Mesendoderm (in vitro differentiated cells): ENCODE results near the gene ARID5B.

ENCODE experiments used
- DNase-seq: peaks from one replicate; pipeline ENCODE4 v3.0.0; 2013
- H2AK5ac ChIP-seq: 2 replicates; pipeline ENCODE4 v1.6.1; 2013; ENCODE audit warnings: low read length, inconsistent platforms
- H2BK120ac ChIP-seq: 2 replicates; pipeline ENCODE4 v1.6.1; 2013; ENCODE audit warnings: low read depth, mild to moderate bottlenecking, low read length, moderate library complexity, mixed read lengths
- H2BK15ac ChIP-seq: replicated peaks from 2 replicates; pipeline ENCODE4 v1.6.1; 2013; ENCODE audit warnings: low read depth, mild to moderate bottlenecking, moderate library complexity
- H2BK5ac ChIP-seq: 2 replicates; pipeline ENCODE4 v1.6.1; 2013; ENCODE audit warnings: low read length, inconsistent platforms
- H3K18ac ChIP-seq: 2 replicates; pipeline ENCODE4 v1.6.1; 2013; ENCODE audit warnings: mild to moderate bottlenecking, low read length, mixed read lengths
- H3K23ac ChIP-seq: one replicate; pipeline ENCODE4 v1.6.1; 2013; ENCODE audit warnings: low read length
- H3K27ac ChIP-seq: 2 replicates; pipeline ENCODE4 v1.5.1; 2013; ENCODE audit warnings: low read depth, mild to moderate bottlenecking, inconsistent platforms, low read length, moderate library complexity
- H3K27me3 ChIP-seq: 2 replicates; pipeline ENCODE4 v1.6.1; 2013; ENCODE audit warnings: low read length, control low read depth, mild to moderate bottlenecking, inconsistent platforms; ENCODE audit not compliant: insufficient read depth, poor library complexity
- H3K36me3 ChIP-seq: 2 replicates; pipeline ENCODE4 v1.6.1; 2013; ENCODE audit warnings: low read length, inconsistent platforms; ENCODE audit not compliant: control insufficient read depth, insufficient read depth
- H3K4ac ChIP-seq: one replicate; pipeline ENCODE4 v1.6.1; 2013; ENCODE audit warnings: low read depth, mild to moderate bottlenecking, low read length, moderate library complexity
- H3K4me1 ChIP-seq: 2 replicates; pipeline ENCODE4 v1.6.1; 2013; ENCODE audit warnings: low read depth, low read length, inconsistent platforms; ENCODE audit not compliant: control insufficient read depth
- H3K4me2 ChIP-seq: 2 replicates; pipeline ENCODE4 v1.6.1; 2013; ENCODE audit warnings: low read length
- H3K4me3 ChIP-seq: 2 replicates; pipeline ENCODE4 v1.5.1; 2013; ENCODE audit warnings: mild to moderate bottlenecking, low read length
- H3K56ac ChIP-seq: one replicate; pipeline ENCODE4 v1.6.1; 2013; ENCODE audit warnings: low read length
- H3K79me1 ChIP-seq: 2 replicates; pipeline ENCODE4 v1.6.1; 2013; ENCODE audit warnings: low read length, inconsistent platforms
- H3K79me2 ChIP-seq: 2 replicates; pipeline ENCODE4 v1.6.1; 2013; ENCODE audit warnings: mild to moderate bottlenecking, low read length; ENCODE audit not compliant: control insufficient read depth, insufficient read depth
- H3K9ac ChIP-seq: 2 replicates; pipeline ENCODE4 v1.6.1; 2013; ENCODE audit warnings: low read length, inconsistent platforms
- H4K5ac ChIP-seq: one replicate; pipeline ENCODE4 v1.6.1; 2013; ENCODE audit warnings: low read length
- H4K8ac ChIP-seq: one replicate; pipeline ENCODE4 v1.6.1; 2013; ENCODE audit warnings: low read depth, mild to moderate bottlenecking, control low read depth, low read length, moderate library complexity
- WGBS: extraction: QIAGEN DNeasy Blood & Tissue Kit; methylation state at CpG from one replicate; pipeline ENCODE4 v1.1.7; 2013; ENCODE audit warnings: low lambda C conversion rate, missing lambda C conversion rate; ENCODE audit not compliant: insufficient coverage; ENCODE audit errors: extremely low coverage; 5-methylcytosine and 5-hydroxymethylcytosine counted together

ARID5B gene

DNA sequence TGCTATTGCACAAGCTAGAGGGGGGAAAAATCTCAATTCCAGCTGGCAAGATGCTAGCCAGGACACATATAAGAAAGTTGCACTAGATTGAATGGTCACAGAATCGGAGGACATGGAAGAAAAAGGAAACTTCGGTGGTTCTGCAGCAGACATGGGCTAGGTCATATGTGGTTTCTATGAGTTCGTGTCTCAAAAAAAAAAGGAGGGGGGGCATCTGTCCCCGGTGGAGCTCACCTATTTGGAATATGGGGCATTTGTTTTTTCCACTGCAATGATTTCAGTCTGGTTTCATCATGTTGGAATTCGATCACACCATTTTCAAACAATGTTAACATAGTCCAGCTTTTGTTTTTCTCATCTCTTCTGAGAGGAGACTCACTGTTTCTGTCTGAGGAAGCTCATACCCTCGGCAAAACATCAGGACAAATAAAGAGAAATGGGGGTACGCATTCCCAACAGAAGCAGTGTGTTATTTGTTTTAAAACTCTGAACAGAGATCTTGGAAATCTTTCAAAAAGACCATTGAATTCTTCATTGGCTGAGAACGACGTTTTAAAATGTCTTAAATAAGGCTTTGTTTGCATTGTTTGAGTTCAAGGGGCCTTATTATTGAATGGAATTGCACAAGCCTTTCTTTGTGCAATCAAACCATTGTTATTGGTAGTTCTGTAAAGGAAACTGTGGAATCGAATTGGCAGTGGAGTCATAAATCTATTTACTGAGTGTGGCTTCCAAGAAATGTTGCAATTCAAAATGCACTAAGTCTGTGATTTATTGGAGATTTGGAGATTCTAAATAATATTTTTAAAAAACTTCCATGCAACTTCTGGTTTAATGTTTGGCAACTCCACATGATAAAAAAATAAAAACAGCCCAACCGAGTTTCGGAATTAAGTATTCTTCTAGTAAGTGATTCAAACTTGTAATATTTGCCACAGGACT is 194.0 kb downstream of the ARID5B start:
- H3K4me2 ChIP-seq: no peak overlapping the region
- no peak overlapping the region for H3K18ac ChIP-seq
- H2BK15ac ChIP-seq: no peak overlapping the region
- no peaks in the 10 kb centered on the region for H3K4me1 ChIP-seq
- no peaks in the 10 kb centered on the region for H3K79me1 ChIP-seq
- peak; percentile 18 for DNase-seq
- no peak overlapping the region for H3K4me3 ChIP-seq
- H2BK120ac ChIP-seq: no peak overlapping the region
- no peak overlapping the region for H3K23ac ChIP-seq
- H4K5ac ChIP-seq: no peak overlapping the region
- no peaks in the 10 kb centered on the region for H3K79me2 ChIP-seq
- H4K8ac ChIP-seq: no peak overlapping the region
- no peak overlapping the region for H2AK5ac ChIP-seq
- H3K9ac ChIP-seq: no peak overlapping the region
- WGBS: no CpG with 5 or more reads among the region's 12 CpGs
- H2BK5ac ChIP-seq: no peak overlapping the region
- no peaks in the 10 kb centered on the region for H3K27me3 ChIP-seq
- no peak overlapping the region for H3K56ac ChIP-seq
- no peak overlapping the region for H3K4ac ChIP-seq
- no peak overlapping the region for H3K27ac ChIP-seq
- H3K36me3 ChIP-seq: no peaks in the 10 kb centered on the region

DNA sequence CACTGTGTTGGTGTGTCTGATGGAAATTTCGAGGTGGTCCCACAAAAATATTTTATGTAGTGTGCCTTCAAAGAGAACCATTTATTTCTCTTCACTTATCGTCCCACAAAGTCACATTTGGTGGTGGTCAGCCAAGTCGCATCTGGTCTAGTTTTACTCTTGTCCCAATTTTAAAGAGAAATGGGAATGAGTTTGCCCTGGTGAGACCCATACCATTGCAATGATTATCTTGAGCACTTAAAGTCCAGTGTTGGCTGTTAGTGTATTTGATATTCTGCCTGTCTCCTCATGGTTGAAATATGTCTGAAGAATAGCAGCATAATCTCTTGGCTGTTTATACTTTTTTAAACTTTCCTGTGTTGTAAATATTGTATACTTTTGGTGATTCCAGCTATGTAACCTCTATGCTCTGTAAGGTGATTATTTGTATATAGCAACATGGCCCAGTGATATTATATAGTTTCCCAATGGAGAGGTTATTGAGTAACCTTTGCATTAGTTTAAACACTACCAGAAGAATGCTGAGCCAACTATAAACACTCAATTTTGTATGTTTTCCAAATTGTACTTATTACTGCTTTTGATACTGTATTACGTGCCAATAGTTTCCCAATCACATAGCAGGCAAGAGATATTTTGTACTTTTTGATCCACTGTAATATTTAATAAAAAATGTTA is 194.9 kb downstream of the ARID5B start:
- H3K18ac ChIP-seq: no peak overlapping the region
- H3K56ac ChIP-seq: no peak overlapping the region
- no peak overlapping the region for H3K23ac ChIP-seq
- H3K9ac ChIP-seq: no peak overlapping the region
- no peaks in the 10 kb centered on the region for H3K79me2 ChIP-seq
- no peak overlapping the region for H2BK15ac ChIP-seq
- no peak overlapping the region for H3K4ac ChIP-seq
- H4K8ac ChIP-seq: no peak overlapping the region
- H3K27me3 ChIP-seq: no peaks in the 10 kb centered on the region
- no peak overlapping the region for H3K4me2 ChIP-seq
- no peak overlapping the region for H2BK120ac ChIP-seq
- H3K4me3 ChIP-seq: no peak overlapping the region
- DNase-seq: no peak
- H3K27ac ChIP-seq: no peak overlapping the region
- no peak overlapping the region for H2AK5ac ChIP-seq
- H3K79me1 ChIP-seq: no peaks in the 10 kb centered on the region
- WGBS: no CpG with 5 or more reads among the region's 4 CpGs
- no peak overlapping the region for H4K5ac ChIP-seq
- no peaks in the 10 kb centered on the region for H3K4me1 ChIP-seq
- H3K36me3 ChIP-seq: no peaks in the 10 kb centered on the region
- H2BK5ac ChIP-seq: no peak overlapping the region

DNA sequence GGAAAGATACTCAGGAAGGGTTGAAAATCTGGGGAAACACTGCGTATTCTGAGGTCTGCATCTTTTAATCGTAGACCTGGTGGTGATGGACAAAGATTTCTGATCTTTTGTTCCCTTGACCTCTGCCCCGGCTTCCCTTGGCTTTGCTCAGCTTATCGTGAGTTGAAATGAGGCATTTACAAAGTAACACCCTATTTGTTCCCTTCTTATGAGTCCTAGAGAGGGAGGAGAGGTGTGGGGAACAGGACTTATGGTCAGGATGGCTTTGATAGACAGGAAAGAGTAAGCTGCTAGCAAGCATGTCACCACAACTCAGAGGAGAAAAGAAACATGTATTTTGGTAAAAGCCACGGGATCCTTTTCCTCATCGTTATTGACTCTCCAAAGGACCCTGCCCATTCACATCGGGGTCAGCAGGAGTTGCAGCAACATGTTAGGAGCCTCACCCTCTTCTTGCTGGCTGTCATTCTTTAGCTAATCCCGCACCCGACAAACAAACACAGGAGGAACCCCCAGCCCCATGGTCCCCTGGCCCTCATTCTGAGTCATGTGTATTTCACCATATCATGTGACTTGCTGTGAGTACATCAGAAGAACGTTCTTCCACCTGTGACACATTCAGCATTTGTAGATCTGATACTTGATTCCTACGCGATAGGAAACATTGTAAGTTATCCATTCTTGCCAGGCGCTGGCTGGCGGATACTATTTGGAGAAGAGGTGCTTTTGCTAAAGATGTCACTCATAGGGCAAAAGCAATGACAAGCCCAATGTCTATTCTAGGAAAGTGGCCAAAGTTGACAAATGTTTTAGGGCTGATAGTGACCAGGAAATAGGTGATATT is 197.0 kb downstream of the ARID5B start:
- no peak overlapping the region for H3K4ac ChIP-seq
- H3K4me2 ChIP-seq: no peak overlapping the region
- no peak overlapping the region for H3K56ac ChIP-seq
- no peaks in the 10 kb centered on the region for H3K36me3 ChIP-seq
- no peaks in the 10 kb centered on the region for H3K79me1 ChIP-seq
- no CpG with 5 or more reads among the region's 14 CpGs for whole genome bisulfite sequencing
- H2BK15ac ChIP-seq: no peak overlapping the region
- no peak overlapping the region for H2BK120ac ChIP-seq
- no peak overlapping the region for H3K18ac ChIP-seq
- DNase-seq: no peak
- no peaks in the 10 kb centered on the region for H3K4me1 ChIP-seq
- H3K9ac ChIP-seq: no peak overlapping the region
- no peaks in the 10 kb centered on the region for H3K27me3 ChIP-seq
- no peak overlapping the region for H4K8ac ChIP-seq
- no peak overlapping the region for H3K4me3 ChIP-seq
- no peak overlapping the region for H4K5ac ChIP-seq
- H3K23ac ChIP-seq: no peak overlapping the region
- no peaks in the 10 kb centered on the region for H3K79me2 ChIP-seq
- no peak overlapping the region for H2AK5ac ChIP-seq
- no peak overlapping the region for H3K27ac ChIP-seq
- H2BK5ac ChIP-seq: no peak overlapping the region

- Histone ChIP-seq H3K27me3 (no peaks in the 10 kb centered on the region), H4K8ac (no peak overlapping the region), H3K4ac (no peak overlapping the region), H3K4me2 (no peak overlapping the region), H3K23ac (no peak overlapping the region), H2BK5ac (no peak overlapping the region), H2AK5ac (no peak overlapping the region), H3K56ac (no peak overlapping the region), H3K79me2 (no peaks in the 10 kb centered on the region), H2BK15ac (no peak overlapping the region), H3K4me3 (no peak overlapping the region), H4K5ac (no peak overlapping the region), H3K27ac (no peak overlapping the region), H3K9ac (no peak overlapping the region), H2BK120ac (no peak overlapping the region), H3K18ac (no peak overlapping the region), H3K4me1 (no peaks in the 10 kb centered on the region), H3K79me1 (no peaks in the 10 kb centered on the region), H3K36me3 (no peaks in the 10 kb centered on the region)
- no CpG with 5 or more reads among the region's 3 CpGs for WGBS
- DNase-seq: no peak
Observed at GRCh38 chr10:62099299-62099698, 197.8 kb downstream of the ARID5B start.

DNA sequence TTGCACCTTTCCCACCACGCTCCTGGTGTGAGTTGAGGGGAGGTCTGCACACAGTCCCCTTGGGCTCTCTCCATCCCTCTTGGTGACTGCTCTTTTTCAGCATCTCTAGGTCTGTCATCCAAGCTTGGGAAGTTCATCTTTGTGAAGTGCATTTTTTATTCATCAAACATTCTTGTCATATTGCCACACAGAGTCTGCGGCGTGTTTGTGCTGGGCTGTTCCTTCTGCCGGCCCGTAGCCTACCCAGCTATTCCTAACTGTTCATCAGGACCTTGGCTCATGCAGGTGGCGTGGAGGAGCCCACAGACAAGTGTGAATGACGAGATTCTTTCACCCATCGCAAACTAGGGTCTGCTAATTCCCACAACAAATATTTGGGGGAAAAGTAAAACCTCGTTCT is 202.4 kb downstream of the ARID5B start:
- no peak overlapping the region for H3K56ac ChIP-seq
- no peaks in the 10 kb centered on the region for H3K79me1 ChIP-seq
- DNase-seq: no peak
- no peak overlapping the region for H3K9ac ChIP-seq
- H3K4me3 ChIP-seq: no peak overlapping the region
- WGBS: no CpG with 5 or more reads among the region's 9 CpGs
- H3K27me3 ChIP-seq: no peaks in the 10 kb centered on the region
- H3K4ac ChIP-seq: no peak overlapping the region
- H3K23ac ChIP-seq: no peak overlapping the region
- H2AK5ac ChIP-seq: no peak overlapping the region
- H3K79me2 ChIP-seq: no peaks in the 10 kb centered on the region
- H2BK120ac ChIP-seq: no peak overlapping the region
- H2BK5ac ChIP-seq: no peak overlapping the region
- no peak overlapping the region for H2BK15ac ChIP-seq
- no peak overlapping the region for H4K8ac ChIP-seq
- no peak overlapping the region for H4K5ac ChIP-seq
- H3K36me3 ChIP-seq: no peaks in the 10 kb centered on the region
- no peak overlapping the region for H3K27ac ChIP-seq
- no peak overlapping the region for H3K4me2 ChIP-seq
- no peaks in the 10 kb centered on the region for H3K4me1 ChIP-seq
- no peak overlapping the region for H3K18ac ChIP-seq
